ENCODE data around the gene COPB1.
A peak's percentile ranks its signal among the peaks of the same experiment; 100 is the strongest.

The COPB1 gene

GRCh38 chr11:14503023-14503422, 3.4 kb upstream of the COPB1 start:
- no peak for DNase-seq (ENCODE audit: low spot score)

- no peak for DNase-seq (ENCODE audit: low spot score)
These were observed 2.4 kb upstream of the COPB1 start for GRCh38 chr11:14502039-14502438.

GRCh38 chr11:14500181-14500651, 605 bp upstream of the COPB1 start:
- peak; percentile 69 for DNase-seq (ENCODE audit: low spot score)

- DNase-seq (ENCODE audit: low spot score): peak; percentile 35
These were observed 442 bp downstream of the COPB1 start for GRCh38 chr11:14499178-14499559.

GRCh38 chr11:14480716-14481115, 18.9 kb downstream of the COPB1 start:
- DNase-seq (ENCODE audit: low spot score): no peak

GRCh38 chr11:14471127-14471526, 28.5 kb downstream of the COPB1 start:
- DNase-seq (ENCODE audit: low spot score): no peak

GRCh38 chr11:14463623-14464022, 36.0 kb downstream of the COPB1 start:
- no peak for DNase-seq (ENCODE audit: low spot score)

GRCh38 chr11:14460147-14460546, 39.5 kb downstream of the COPB1 start:
- no peak for DNase-seq (ENCODE audit: low spot score)

- DNase-seq (ENCODE audit: low spot score): no peak
These were observed 41.2 kb downstream of the COPB1 start for GRCh38 chr11:14458377-14458776.

- no peak for DNase-seq (ENCODE audit: low spot score)
These were observed 43.8 kb downstream of the COPB1 start for GRCh38 chr11:14455648-14456430.

- peak; percentile 20 for DNase-seq (ENCODE audit: low spot score)
These were observed 44.6 kb downstream of the COPB1 start for GRCh38 chr11:14454861-14455632.

GRCh38 chr11:14451825-14452224, 47.8 kb downstream of the COPB1 start:
- DNase-seq (ENCODE audit: low spot score): no peak

- DNase-seq (ENCODE audit: low spot score): no peak
These were observed 50.3 kb downstream of the COPB1 start for GRCh38 chr11:14449302-14449714.

- DNase-seq (ENCODE audit: low spot score): no peak
These were observed 51.4 kb downstream of the COPB1 start for GRCh38 chr11:14448240-14448639.

- no peak for DNase-seq (ENCODE audit: low spot score)
These were observed 52.9 kb downstream of the COPB1 start for GRCh38 chr11:14446701-14447169.

GRCh38 chr11:14445542-14446530, 53.8 kb downstream of the COPB1 start:
- no peak for DNase-seq (ENCODE audit: low spot score)

- DNase-seq (ENCODE audit: low spot score): no peak
These were observed 55.0 kb downstream of the COPB1 start for GRCh38 chr11:14444441-14445189.

- no peak for DNase-seq (ENCODE audit: low spot score)
These were observed 56.0 kb downstream of the COPB1 start for GRCh38 chr11:14443638-14444037.

GRCh38 chr11:14435717-14436512, 63.7 kb downstream of the COPB1 start:
- DNase-seq (ENCODE audit: low spot score): peak; percentile 9

- no peak for DNase-seq (ENCODE audit: low spot score)
These were observed 74.0 kb downstream of the COPB1 start for GRCh38 chr11:14425621-14426020.
